Cardiac muscle cell (in vitro differentiated cells and primary cell): ENCODE results near the gene NOC4L. TPM values are rescaled to one million over a fixed set of nuclear protein-coding genes. Genes with fewer than 3 reads are reported as not detected.

Experiments
- DNase-seq, 2 donors: peaks; one replicate each; pipeline versions ENCODE4 v3.0.0 to v3.0.0-alpha.2; 2010 to 2017; ENCODE audit warnings: low read depth in 1 of 2, low spot score in 1 of 2
- H3K27ac ChIP-seq: fragments of 200-600 bp; sonication (generic); 2 replicates; pipeline ENCODE4 v1.5.1; 2016
- H3K27me3 ChIP-seq: fragments of 200-600 bp; sonication (generic); 2 replicates; pipeline ENCODE4 v1.6.0; 2016; ENCODE audit warnings: control low read depth
- H3K36me3 ChIP-seq: fragments of 200-600 bp; sonication (generic); 2 replicates; pipeline ENCODE4 v1.5.1; 2016; ENCODE audit warnings: control low read depth
- H3K4me1 ChIP-seq: fragments of 200-600 bp; sonication (generic); 2 replicates; pipeline ENCODE4 v1.8.1; 2017; ENCODE audit warnings: low read depth, mild to moderate bottlenecking, mixed run types
- H3K4me3 ChIP-seq: fragments of 200-600 bp; sonication (generic); 2 replicates; pipeline ENCODE4 v1.5.1; 2016; ENCODE audit warnings: mild to moderate bottlenecking
- H3K9me3 ChIP-seq: fragments of 200-600 bp; sonication (generic); 2 replicates; pipeline ENCODE4 v1.5.1; 2017; ENCODE audit warnings: low read depth, mild to moderate bottlenecking, control low read depth
- polyA plus RNA-seq: library from polyadenylated mRNA; unstranded; fragments of >200 nt; fragmentation: Nextera tagmentation; extraction: Ambion mirVana; gene quantifications from 2 replicates; pipeline ENCODE4 v1.2.1, GENCODE V29; 2016
- total RNA-seq: library from RNA; depleted of rRNA; stranded (reverse); fragments of >200 nt; gene quantifications from 2 replicates; pipeline ENCODE4 v1.2.3, GENCODE V29; 2016
- TF ChIP-seq, protein P1 (sequence below): IDR thresholded peaks from 2 replicates; pipeline ENCODE4 v1.5.1; 2012; ENCODE audit warnings: low read depth, mild to moderate bottlenecking, low read length

NOC4L gene
- total and polyA plus RNA-seq, 2 experiments from 2014 or later = 17.1 to 33.1 TPM

GRCh38 chr12:132110677-132111076, 33.6 kb upstream of the NOC4L start:
- Histone ChIP-seq H3K27me3 (no peaks in the 10 kb centered on the region), H3K9me3 (no peaks in the 10 kb centered on the region), H3K27ac (no peak overlapping the region), H3K4me1 (no peaks in the 10 kb centered on the region), H3K36me3 (peaks cover 26% of the 10 kb centered on the region), H3K4me3 (no peak overlapping the region)
- TF ChIP-seq, protein P1, sequence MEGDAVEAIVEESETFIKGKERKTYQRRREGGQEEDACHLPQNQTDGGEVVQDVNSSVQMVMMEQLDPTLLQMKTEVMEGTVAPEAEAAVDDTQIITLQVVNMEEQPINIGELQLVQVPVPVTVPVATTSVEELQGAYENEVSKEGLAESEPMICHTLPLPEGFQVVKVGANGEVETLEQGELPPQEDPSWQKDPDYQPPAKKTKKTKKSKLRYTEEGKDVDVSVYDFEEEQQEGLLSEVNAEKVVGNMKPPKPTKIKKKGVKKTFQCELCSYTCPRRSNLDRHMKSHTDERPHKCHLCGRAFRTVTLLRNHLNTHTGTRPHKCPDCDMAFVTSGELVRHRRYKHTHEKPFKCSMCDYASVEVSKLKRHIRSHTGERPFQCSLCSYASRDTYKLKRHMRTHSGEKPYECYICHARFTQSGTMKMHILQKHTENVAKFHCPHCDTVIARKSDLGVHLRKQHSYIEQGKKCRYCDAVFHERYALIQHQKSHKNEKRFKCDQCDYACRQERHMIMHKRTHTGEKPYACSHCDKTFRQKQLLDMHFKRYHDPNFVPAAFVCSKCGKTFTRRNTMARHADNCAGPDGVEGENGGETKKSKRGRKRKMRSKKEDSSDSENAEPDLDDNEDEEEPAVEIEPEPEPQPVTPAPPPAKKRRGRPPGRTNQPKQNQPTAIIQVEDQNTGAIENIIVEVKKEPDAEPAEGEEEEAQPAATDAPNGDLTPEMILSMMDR = no peak
- no peak for DNase-seq

DNA sequence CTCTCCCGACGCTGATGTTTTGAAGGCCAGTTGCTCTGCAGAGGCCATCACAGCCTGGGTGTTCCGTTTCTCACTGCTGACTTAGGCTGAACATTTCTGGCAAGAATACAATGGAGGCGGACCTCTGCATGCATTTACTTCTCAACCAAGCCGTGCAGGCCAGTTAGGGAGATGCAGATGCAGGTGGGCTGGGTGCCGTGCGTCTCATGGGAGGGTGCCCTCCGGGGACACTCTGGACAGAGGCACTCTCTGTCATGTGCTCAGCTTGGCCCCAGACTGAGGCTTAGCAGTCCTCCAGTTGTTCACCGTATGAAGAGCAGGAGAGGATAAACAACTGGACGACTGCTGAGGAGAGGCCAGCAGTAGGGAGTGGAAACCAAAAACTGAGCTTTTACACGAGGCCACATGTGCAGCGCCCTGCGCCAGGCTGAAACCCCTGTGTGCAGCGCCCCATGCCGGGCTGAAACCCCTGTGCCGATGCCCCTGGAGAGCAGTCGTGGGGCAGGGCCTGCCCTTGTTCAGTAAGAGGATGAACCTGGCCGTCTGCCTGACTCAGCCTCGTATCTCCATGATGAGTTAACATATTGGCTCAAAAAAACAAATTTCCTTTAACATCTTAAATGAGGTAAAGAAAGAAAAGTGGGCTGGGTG, 32.5 kb upstream of the NOC4L start:
- no peaks in the 10 kb centered on the region for H3K9me3 ChIP-seq
- H3K4me3 ChIP-seq = no peak overlapping the region
- H3K27ac ChIP-seq = no peak overlapping the region
- no peak for DNase-seq
- H3K27me3 ChIP-seq = no peaks in the 10 kb centered on the region
- H3K4me1 ChIP-seq = no peaks in the 10 kb centered on the region
- peaks cover 26% of the 10 kb centered on the region for H3K36me3 ChIP-seq
- TF ChIP-seq, protein P1 = no peak

- DNase-seq = no peak
Observed at GRCh38 chr12:132114667-132115066, 29.6 kb upstream of the NOC4L start.

GRCh38 chr12:132115500-132115899, 28.8 kb upstream of the NOC4L start:
- H3K4me1 ChIP-seq = no peaks in the 10 kb centered on the region
- peaks cover 23% of the 10 kb centered on the region for H3K36me3 ChIP-seq
- H3K4me3 ChIP-seq = no peak overlapping the region
- no peak overlapping the region for H3K27ac ChIP-seq
- no peaks in the 10 kb centered on the region for H3K9me3 ChIP-seq
- TF ChIP-seq, protein P1 = no peak
- DNase-seq = no peak
- H3K27me3 ChIP-seq = no peaks in the 10 kb centered on the region

More at GRCh38 chr12:132114667-132115066, 29.6 kb upstream of the NOC4L start:
- Histone ChIP-seq H3K27me3 (no peaks in the 10 kb centered on the region), H3K9me3 (no peaks in the 10 kb centered on the region), H3K36me3 (peaks cover 22% of the 10 kb centered on the region), H3K27ac (no peak overlapping the region), H3K4me1 (no peaks in the 10 kb centered on the region), H3K4me3 (no peak overlapping the region)
- TF ChIP-seq, protein P1 = no peak

- no peak overlapping the region for H3K4me3 ChIP-seq
- H3K27ac ChIP-seq = no peak overlapping the region
- H3K4me1 ChIP-seq = no peaks in the 10 kb centered on the region
- H3K36me3 ChIP-seq = peaks cover 31% of the 10 kb centered on the region
- H3K27me3 ChIP-seq = no peaks in the 10 kb centered on the region
- H3K9me3 ChIP-seq = no peaks in the 10 kb centered on the region
- TF ChIP-seq, protein P1 = no peak
- no peak for DNase-seq
Observed at GRCh38 chr12:132116709-132117557, 27.3 kb upstream of the NOC4L start.
